Erythroblast (primary cell): Measurements from ENCODE around the gene ARSI.

Experiments
- GATA1 ChIP-seq: IDR thresholded peaks from 2 replicates; pipeline ENCODE4 v1.6.1; 2011; ENCODE audit warnings: low read depth, mild to moderate bottlenecking, control low read depth, low read length, moderate library complexity
- POLR2A ChIP-seq: IDR thresholded peaks from 2 replicates; pipeline ENCODE4 v1.6.1; 2011; ENCODE audit warnings: mild to moderate bottlenecking, low read length

DNA sequence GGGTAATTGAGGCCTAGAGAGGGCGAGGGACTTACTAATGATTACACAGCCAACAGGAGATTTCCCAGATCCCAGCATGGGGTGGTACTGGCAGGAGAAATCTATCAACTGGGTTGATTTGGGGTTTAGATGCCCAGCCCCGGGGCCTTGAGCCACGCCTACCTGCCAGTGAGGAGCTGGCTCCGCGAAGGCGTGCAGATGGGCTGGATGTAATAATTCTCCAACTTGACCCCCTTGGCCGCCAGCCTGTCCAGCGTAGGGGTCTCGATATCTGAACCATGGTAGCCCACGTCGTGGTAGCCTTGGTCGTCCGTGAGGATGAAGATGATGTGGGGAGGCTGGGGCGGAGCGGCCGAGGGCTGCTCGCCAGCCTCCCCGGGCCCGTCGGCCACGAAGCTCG is 804 bp downstream of the ARSI start:
- TF ChIP-seq POLR2A: no peak
- TF ChIP-seq GATA1: no peak
